Erythroblast (primary cell): ENCODE data around the gene IRS2.

ENCODE experiments used
- DNase-seq, 2 experiments: peaks; one replicate each; lab custom pipeline; 2025; lab: John Stamatoyannopoulos, UW
- GATA1 ChIP-seq: IDR thresholded peaks from 2 replicates; pipeline ENCODE4 v1.6.1; 2011; ENCODE audit warnings: low read depth, mild to moderate bottlenecking, control low read depth, low read length, moderate library complexity
- POLR2A ChIP-seq: IDR thresholded peaks from 2 replicates; pipeline ENCODE4 v1.6.1; 2011; ENCODE audit warnings: mild to moderate bottlenecking, low read length

IRS2 gene

DNA sequence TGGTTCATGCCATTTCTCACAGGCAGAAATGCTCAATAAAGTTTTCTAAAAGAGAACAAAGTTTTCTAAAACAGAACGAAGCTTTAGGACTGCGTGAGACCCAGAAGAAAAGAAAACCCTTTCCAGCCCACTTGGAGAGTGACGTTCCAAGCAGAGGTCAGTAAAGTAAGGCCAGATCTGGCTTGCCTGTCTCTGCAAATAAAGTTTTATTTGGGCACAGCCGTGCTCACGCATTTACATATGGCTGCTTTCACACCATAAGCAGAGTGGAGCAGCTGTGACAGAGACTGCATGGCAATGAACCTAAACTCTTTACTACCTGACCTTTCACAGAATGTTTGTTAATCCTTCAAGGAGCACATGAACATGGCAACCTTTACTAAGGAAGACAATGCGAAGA, 23.6 kb downstream of the IRS2 start:
- no peak for TF ChIP-seq GATA1
- no peak for TF ChIP-seq POLR2A
- no peak for DNase-seq

DNA sequence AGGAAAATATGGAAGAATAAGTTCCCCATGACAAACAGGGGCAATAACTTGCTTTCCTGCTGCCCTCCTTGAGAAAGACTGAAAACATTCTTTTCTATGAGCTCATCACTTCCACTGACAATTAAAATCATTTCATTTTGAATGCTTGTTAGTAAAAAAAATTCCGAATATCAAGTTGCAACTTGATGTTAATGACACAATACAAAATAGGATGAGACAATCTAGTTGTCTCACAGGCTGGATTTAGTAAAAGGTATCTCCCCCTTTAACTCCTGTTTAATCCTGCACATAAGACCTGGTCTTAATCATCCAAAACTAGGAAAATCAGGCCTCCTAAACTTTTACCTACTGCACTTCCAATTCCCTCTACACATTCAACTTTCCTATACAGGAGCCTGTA, 24.7 kb downstream of the IRS2 start:
- TF ChIP-seq GATA1 = no peak
- TF ChIP-seq POLR2A = no peak
- DNase-seq = no peak

DNA sequence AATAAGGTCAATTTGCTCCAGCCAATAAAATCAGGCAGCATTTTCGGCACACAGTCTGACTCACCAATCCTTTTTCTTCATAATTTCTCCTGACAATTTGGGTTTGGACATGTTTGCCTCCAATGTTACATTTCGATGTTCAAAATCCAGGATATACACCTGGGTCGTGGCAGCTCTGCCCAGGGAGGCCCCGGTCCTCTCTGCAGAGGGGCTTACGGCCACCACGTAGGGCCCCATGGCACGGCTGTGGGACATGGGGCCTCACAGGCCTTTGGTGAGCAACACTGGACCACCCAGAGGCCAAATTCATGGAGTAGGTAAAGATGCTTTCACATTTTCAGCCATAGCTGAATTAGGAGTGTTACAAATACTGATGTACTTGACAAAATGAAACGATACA, 25.4 kb downstream of the IRS2 start:
- no peak for DNase-seq
- TF ChIP-seq POLR2A (no peak), GATA1 (no peak)

DNA sequence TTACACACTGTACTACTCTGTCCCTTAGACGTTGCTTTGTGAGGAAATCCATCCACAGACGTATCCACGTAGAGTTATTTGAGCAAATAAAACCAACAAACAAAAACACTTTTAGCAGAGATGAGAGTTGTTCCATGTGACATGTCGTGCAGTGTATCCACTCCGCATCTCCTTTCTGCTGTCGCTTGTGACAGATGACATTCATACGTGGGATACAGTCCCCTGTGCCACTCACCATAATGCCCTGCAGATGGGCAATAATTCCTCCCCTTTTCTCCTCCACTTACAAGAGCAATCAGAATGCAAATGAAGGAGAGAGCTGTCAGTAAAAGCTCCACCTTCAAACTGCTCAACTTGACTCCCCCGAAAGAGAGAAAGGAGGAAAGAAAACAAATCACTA, 26.0 kb downstream of the IRS2 start:
- DNase-seq = no peak
- no peak for TF ChIP-seq POLR2A
- no peak for TF ChIP-seq GATA1

DNA sequence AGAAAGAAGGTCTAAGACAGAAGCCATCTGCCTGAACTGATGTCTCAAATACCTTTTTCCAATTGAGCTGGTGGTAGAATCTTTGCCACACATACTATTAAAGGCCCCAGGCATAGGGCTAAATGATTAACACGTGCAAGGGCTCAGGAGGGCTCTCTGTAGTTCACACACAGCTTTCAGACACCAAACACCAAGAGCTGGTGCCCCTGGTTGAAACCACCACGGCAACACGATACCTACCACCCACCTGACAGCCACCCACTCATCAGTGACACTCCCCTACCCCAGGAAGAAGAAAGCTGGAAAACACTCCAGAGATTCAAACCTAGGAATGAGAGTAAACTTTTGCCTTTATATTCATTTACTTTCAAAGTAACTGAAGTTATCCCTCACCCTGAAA, 26.8 kb downstream of the IRS2 start:
- no peak for TF ChIP-seq GATA1
- TF ChIP-seq POLR2A = no peak
- DNase-seq = no peak

DNA sequence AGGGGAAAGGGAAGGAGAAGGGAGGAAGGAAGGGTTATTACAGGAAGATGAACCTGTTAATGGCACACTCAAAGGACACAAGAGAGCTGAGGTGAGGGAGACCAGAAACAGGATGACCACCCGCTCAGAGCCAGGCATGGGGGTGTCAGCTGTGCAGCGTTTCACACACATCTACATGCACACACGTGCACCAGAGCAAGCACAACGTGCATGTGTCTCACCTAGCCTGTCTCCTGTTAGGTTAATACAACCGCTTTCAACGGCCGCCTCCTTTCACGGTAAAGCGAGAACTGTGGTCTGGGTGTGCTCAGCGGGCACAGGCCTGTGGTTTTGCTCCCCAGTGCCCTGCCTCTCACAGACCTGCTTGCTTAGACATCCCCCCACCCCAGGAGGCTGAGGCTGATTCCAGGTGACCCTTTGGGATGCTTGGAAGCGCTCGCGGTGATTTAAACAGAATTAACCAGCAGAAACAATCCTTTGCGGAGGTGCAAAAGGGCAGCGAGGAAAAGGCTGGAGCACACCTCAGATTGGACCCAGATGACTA, 27.4 kb downstream of the IRS2 start:
- no peak for DNase-seq
- TF ChIP-seq GATA1 (no peak), POLR2A (no peak)

DNA sequence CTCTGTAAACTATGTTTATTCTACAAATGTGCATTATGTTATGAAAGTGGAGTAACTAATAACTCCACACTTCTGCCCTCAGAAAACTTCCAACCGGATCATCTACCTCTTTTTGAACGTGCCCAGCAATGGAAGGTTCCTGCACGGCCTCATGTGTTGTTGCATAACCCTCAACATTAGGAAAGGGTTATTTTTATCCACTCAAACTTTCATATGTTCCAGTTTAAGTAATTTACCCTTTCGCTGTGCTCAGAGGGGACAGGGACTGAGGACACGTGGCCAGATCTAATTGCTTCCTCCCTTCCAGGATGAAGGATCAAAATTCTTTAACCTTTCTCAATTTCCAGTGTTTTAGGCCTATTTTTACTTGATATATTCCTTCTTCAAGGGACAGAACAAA, 29.6 kb downstream of the IRS2 start:
- TF ChIP-seq GATA1 = no peak
- TF ChIP-seq POLR2A = no peak
- DNase-seq = no peak

DNA sequence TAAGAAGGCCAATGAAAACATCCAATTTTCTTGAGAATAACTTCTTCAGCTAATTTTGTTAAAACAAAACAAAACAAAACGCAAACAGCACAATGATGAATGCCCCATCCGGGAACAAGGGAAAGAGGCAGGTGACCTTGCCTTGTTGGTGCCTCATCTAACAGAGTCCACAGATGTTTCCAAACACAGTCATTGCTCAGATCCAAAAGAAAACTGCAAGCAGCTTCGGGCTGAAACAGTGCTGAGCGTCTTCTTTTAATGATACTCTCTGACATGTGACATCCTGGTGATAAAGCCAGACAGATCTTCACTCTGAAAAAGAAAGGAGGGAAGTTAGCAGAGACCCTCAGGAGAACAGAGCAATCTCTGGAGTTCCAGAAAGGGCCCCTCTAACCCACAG, 30.4 kb downstream of the IRS2 start:
- no peak for DNase-seq
- no peak for TF ChIP-seq POLR2A
- no peak for TF ChIP-seq GATA1

DNA sequence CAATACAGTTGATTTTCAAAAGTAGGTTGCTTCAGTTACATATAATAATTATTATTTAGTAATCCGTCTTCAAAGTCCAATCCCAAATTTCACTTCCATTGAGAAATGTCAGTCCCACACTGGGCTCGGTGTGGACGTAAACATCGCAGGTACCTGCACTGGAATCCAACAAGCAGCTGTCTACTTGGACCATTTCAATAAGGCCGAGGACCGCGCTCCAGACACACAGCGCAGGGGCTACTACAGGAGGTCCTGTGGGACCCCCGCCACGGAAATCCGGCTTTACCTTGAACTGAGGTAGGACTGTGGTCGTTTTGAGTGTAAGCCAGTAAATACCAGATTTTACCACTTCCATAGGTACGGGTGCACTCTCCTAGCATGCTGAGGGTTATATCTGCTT, 30.8 kb downstream of the IRS2 start:
- no peak for DNase-seq
- TF ChIP-seq POLR2A (no peak), GATA1 (no peak)

DNA sequence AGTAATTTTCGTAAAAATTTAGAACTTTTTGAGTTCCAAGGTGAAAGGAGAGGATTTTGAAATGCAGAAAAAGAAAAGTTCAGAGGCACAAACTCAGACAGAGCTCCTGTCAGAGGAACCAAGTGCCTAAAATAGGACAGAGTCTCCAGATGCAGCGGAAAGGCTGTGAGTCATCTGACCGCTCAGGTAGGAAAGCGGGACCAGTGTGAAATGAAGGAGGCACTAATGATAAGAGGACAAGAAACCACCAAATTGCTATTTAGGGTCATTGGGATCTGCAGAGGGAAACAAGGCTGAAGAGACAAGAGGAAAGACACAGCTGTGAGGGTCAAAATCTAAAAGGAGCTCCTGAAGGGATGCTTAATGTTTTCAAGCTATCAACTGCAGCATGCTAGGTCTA, 34.9 kb downstream of the IRS2 start:
- TF ChIP-seq GATA1 = no peak
- TF ChIP-seq POLR2A = no peak
- no peak for DNase-seq

DNA sequence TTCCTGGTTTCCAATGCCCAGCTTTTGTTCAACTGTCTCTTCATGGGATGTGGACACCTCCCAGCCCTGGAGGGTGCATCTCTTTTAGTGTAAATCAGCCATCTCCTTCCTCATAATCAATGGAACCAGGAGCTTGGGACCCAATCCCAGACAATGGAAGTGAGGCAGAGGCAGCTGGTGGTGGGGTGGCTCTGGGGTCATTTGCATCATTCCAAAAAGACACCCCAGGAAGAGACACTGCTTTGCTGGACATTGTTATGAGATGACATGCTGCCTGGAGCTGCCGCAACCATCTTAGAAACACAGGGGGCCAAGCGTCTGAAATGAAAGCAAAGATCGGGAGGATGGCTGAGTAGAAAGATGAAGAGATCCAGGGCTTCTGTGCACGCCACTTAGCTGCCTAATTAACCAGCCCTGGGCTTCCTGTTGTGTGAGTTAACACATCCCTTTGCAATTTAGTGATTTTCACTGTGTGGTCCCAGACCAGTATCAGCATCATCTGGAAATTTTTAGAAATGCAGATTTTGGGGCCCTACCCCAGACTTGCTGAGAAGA, 36.1 kb downstream of the IRS2 start:
- TF ChIP-seq POLR2A = no peak
- TF ChIP-seq GATA1 = no peak
- DNase-seq = no peak

DNA sequence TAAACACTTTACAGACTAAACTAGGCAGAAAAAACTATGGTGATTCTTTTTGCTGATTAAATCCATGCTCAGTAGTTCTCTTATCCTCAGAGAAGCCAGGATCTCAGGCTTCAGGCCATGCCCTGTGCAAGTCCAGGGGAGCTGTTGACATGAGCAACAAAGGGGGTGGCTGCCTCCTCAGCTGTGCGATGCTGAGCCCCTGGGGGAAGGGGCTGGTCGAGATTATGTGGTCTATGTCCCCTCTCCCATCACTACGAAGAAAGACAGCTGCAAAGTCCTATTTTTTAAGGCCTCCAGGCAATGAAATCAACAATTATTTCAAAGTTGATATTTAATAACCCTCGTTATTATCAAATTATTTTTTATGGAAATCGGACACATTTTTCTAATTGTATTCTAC, 37.0 kb downstream of the IRS2 start:
- DNase-seq = no peak
- TF ChIP-seq POLR2A (no peak), GATA1 (no peak)

DNA sequence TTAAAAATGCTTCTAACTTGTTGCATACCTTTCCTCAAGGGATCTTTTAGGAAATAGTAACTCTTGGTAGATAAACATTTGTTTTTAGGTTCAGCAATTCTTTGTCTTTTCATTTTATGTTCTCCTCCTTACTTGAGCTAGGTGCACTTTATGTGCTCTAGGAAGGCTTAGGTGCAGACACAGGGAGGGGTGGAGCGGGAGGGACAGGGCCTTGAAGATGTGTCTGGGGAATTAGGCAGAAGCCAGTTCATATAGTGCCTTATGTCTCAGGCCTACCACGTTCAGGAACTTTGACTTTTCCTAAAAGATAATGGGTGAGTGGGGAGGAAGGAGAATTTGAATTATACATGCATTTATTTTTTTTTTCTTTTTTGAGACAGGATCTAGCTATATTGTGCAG, 37.7 kb downstream of the IRS2 start:
- no peak for TF ChIP-seq POLR2A
- TF ChIP-seq GATA1 = no peak

DNA sequence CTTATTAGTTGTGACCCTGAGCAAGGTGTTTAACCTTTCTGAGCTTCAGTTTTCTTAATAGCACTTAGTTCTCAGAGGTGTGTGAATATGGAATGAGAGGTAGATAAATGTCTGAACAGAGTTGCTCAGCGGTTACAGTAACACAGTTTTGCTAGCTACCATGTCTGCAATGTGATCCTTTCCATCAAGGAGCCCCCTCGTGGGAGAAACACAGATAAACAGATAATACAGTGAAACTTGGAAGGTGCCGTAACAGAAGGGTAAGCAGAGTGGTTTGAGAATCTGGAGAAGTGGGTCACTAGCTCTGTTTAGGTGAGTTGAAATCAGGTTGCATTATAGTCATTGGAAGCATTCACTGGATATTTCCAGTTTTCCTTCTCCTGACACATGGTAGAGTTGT, 38.9 kb downstream of the IRS2 start:
- DNase-seq = no peak
- TF ChIP-seq GATA1 (no peak), POLR2A (no peak)

More for the DNA sequence above, 37.7 kb downstream of the IRS2 start:
- DNase-seq = no peak

DNA sequence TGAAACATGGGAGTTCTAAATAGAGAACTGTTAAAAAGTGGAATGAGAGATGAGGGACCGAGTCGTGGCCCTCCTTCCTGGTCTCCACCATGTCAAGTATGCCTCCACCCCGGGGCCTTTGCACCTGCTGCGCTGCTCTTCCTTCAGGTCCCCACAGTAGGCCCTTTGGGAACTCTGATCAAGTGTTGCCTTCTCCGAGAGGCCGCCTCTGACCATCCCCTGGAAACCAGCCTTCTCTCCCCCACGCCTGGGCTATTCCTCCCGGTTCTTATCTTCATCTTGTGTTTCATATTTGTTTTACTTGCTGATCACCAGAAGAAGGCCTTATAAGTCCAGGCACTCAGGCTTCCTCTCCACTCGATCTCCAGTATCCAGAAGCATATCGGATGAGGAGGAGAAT, 40.0 kb downstream of the IRS2 start:
- TF ChIP-seq POLR2A (no peak), GATA1 (no peak)
- no peak for DNase-seq

DNA sequence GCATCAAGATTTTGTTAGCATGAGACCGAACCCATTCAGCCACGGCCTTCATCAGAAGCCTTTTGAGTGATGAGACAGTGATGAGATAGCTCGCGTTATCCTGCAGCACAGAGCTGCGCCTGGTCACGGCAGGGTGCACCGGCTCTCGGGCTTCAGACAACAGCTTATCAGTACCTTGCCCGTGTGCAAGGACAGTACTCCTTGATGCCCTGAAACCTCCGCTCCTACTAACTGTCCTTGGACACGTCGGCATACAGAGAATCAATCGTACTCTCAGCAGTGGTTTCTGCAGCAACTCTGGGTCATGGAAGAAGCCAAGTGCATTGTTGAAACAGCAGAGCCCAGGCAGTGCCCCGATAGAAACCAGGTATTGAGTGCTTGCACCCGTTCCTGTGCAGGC, 40.7 kb downstream of the IRS2 start:
- DNase-seq = no peak
- no peak for TF ChIP-seq GATA1
- no peak for TF ChIP-seq POLR2A
